Brain pericyte (primary cell): ENCODE measurements around the gene KHK.
A peak's percentile ranks its signal among the peaks of the same experiment; 100 is the strongest.

Source experiments
- DNase-seq: peaks from one replicate; pipeline ENCODE4 v3.0.0-alpha.2; 2012; ENCODE audit warnings: low read depth, low spot score

The KHK gene

DNA sequence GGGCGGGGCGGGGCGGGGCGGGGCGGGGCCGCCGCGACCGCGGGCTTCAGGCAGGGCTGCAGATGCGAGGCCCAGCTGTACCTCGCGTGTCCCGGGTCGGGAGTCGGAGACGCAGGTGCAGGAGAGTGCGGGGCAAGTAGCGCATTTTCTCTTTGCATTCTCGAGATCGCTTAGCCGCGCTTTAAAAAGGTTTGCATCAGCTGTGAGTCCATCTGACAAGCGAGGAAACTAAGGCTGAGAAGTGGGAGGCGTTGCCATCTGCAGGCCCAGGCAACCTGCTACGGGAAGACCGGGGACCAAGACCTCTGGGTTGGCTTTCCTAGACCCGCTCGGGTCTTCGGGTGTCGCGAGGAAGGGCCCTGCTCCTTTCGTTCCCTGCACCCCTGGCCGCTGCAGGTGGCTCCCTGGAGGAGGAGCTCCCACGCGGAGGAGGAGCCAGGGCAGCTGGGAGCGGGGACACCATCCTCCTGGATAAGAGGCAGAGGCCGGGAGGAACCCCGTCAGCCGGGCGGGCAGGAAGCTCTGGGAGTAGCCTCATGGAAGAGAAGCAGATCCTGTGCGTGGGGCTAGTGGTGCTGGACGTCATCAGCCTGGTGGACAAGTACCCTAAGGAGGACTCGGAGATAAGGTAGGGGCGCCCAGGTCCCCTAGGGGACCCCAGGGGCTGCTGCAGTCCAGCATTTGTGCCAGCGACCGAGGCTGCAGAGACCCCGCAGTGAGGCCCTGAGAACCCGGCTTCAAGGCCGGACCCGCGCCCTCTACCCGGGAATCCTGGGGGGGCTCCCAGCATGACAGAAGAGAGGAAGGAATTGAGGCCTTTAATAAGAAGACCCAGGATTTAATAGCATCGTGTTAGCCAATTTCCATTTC is at the start of gene KHK:
Gene KHK, plus strand, starts transcription at position 49 of the 870 bp plus-strand sequence. Its CDS starts 488 bp downstream, at position 537.
- DNase-seq = no peak

DNA sequence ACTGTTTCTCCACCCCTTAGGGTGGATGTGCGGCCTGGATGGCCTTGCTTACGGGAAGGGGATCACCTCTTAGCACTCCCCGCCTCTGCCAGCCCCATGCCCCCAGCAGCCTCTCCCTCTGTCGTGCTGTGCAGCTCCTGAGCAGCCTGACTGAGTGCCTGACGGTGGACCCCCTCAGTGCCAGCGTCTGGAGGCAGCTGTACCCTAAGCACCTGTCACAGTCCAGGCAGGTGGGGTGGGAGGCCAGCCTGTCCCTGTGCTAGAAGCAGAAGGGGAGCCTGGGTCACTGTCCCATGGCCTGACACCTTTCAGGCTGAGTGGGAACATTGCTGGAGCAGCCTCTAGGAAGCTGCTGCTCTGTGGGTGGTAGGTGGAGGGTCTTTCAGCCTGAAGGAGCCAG is 48.6 kb upstream of the KHK start:
- no peak for DNase-seq

DNA sequence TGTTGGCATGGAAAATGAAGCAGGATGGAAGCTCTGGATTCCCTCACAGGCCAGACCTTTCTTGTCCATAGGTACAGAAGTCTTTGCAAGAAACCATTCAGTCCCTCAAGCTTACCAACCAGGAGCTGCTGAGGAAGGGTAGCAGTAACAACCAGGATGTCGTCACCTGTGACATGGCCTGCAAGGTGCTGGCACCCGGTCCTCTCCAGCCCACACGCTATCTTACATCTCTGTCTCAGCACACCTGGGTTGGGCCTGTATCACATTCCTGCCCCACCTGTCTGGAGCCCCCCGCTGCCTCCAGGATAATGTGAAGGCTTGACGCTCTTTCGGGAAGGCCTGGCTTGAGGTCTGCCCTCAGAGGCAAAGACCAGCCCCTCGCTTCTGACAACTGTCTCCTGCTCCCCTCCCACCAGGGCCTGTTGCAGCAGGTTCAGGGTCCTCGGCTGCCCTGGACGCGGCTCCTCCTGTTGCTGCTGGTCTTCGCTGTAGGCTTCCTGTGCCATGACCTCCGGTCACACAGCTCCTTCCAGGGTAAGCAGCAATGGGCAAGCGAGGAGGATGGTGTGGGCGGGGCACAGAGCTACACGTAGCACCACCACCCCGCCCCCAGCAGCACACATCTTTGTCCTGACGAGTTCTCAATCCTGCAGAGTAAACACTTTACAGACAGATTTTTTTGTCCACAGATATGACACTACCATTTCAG is 47.8 kb upstream of the KHK start:
- no peak for DNase-seq

DNA sequence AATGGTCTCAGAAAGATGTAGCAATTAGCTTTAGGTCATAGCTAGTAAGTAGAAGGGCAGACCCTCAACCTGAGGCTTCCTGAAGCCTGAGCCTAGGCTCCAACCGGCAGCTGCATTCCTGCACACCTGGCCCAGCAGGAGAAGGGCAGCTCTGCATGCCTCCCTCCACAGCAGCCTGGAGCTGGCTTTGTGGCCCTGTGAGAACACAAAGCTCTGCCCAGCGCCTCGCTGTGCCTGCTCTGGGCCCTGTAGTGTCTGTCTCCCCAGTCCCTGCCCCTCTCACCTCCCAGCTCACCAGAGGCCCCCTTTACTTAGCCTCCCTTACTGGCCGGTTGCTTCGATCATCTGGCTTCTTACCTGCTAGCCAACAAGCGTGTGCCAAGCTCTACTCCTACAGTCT is 47.1 kb upstream of the KHK start:
- DNase-seq = no peak

DNA sequence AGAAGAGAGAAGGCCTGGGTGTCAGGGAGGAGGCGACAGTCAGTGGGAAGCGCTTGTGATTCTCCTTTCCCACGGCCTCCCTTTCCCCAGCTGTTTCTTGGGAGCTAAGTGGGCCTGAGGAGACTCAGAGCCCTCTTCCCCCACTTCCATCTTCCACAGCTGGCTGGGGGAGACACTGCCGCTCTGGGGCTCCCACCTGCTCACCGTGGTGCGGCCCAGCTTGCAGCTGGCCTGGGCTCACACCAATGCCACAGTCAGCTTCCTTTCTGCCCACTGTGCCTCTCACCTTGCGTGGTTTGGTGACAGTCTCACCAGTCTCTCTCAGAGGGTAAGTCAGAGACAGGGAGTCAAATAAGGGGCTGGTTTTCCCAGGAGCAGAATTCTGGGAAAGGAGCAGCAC is 46.7 kb upstream of the KHK start:
- DNase-seq = no peak

DNA sequence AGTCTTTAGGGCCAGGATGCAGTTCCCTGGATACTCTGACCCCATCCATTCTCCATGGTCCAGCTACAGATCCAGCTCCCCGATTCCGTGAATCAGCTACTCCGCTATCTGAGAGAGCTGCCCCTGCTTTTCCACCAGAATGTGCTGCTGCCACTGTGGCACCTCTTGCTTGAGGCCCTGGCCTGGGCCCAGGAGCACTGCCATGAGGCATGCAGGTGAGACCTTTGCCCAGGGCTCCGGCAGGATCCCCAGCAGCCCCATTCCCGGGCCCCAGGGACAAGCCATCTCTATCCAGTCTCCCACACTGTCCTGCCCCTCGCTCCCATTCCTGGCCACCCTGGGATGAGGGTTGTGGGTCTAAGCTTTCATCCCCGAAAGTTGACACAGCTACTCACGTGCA is 46.3 kb upstream of the KHK start:
- no peak for DNase-seq

DNA sequence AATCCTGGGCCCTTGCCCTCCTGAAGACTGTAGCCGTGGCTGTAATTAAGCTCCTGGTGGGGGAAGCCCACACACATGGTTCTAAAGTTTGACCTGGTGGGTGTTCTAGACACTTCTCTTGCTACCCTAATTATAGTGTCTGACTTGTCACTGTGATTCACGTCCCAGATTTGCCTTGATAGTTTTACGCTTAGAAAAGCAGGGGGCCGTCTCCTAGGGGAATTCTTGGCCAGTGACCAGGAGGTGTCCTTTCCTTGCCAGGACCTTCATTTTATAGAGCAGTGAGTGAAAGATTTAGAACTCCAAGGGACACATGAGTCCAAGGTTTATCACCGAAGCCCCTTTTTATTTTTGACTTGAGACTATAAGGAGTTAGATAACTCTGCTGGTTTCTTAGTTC is 44.8 kb upstream of the KHK start:
- DNase-seq = no peak

DNA sequence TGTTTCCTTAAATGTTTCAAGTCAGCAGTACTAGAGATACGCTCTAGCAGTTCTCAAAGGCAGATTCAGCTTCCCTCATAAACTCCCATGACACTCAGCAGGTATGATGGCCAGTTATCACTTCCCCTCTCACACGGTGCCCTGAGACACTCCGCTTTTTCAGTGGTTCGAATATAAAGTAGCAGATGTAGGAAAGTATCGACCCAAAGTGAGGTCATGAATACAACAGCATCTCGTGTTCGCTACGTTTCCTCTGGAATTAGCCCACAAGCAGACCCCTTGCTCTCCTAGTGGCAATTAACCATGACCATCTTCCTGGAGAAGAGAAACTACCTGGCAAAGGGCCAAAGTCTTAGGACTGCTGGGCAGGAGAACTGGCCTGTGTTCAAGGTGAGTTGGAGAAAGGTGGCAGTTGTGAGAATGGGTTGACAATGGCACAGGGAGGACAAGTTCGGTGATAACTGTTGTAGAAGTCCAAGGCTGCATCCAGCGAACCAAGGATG is 44.4 kb upstream of the KHK start:
- DNase-seq = no peak

DNA sequence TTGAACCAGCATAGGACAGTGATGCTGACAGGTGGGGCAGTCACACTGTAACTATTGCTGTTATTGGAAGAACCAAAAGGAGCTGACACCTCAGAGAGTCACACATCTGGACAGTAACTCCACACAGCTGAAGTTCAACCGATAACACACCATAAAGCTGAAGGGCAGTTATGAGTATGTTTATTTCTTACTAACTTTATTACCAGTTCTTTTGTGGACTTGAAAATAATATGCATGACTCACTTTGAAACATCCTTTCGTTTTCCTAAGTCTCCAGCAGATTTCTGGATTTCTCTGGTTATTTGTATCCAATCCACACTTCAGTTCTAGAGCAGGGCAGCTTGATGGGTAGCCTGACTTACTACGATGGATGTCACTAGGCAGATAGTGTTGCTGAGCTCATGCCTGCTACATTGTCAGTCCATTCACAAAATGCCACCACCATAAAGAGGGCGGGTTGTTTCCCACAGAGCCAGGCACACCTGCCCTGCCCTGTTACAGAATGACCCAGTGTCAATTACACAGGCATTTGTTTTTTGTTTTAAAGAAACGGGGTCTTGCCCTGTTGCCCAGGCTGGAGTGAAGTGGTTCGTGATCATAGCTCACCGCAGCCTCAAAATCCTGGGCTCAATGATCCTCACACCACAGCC is 43.5 kb upstream of the KHK start:
- no peak for DNase-seq

DNA sequence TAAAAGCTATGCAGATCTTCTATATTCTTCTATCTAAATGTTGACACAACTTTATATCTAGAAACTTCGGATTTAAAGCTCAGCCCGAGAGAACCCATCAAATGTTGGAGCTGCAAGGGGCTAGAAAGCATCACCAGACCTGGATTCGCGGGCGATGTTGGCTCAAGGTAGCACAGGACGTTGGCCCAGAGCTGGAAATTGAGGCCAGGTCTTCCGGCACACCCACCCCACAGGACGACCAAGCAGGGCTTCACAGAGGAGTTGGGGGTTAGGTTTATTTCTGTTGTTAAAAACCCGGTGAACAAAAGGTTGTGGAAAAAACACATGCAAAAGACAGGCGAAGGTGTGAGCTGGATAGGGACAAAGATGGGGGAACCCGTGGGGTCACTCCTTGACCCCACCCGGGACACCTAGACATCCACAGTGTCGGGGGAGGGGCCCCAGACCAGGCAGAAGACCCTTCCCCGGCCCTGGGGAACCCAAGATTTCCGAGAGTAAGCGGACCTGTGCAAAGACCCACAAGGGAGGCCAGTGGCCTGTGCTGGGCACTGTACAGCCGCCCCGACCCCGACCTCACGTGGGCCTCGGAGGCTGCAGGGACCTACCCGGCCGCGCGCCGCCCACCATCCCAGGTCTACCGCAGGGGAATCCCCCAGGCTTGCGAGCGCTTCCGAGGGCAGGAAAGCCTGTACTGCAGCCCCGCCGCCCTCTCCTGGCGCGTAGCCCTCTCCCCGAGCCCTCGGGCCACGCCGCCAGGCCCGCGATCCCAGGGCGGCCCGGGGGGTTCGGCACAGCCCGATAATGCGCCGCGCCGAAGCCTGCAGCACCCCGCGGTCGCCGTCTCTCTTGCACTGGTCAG is 36.9 kb upstream of the KHK start:
- DNase-seq = no peak

DNA sequence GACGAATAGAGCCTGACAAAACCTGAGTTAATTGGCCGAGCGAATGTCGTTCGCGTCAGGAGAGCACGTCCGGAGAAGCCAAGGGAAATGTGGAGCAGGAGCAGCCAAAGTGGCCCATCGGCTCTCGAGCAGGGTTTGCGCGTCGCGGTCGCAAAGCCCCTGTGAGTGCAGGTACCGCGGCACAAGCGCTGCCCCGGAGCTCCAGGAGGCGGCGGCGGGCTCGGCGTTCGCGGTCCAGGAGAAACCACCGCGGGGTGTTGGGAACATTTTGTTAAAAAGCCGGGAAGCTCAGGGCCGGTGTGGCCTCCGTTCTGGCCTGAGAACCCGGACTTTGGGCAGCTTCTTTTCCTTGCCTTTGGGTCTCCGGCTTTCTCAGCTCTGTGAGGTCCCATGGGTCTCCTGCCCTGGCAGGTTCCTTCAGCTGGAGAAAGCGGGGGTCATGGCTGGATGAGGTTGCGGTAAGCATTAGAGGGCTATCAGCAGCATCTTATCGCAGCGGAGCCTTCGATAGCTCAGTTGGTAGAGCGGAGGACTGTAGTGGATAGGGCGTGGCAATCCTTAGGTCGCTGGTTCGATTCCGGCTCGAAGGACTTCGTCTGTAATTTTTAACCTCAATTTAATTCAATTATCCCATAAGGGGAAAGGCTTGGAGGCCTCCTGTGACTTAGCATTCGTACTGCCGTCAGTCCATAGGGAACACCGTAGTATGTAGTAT is 36.1 kb upstream of the KHK start:
- peak; percentile 82 for DNase-seq

DNA sequence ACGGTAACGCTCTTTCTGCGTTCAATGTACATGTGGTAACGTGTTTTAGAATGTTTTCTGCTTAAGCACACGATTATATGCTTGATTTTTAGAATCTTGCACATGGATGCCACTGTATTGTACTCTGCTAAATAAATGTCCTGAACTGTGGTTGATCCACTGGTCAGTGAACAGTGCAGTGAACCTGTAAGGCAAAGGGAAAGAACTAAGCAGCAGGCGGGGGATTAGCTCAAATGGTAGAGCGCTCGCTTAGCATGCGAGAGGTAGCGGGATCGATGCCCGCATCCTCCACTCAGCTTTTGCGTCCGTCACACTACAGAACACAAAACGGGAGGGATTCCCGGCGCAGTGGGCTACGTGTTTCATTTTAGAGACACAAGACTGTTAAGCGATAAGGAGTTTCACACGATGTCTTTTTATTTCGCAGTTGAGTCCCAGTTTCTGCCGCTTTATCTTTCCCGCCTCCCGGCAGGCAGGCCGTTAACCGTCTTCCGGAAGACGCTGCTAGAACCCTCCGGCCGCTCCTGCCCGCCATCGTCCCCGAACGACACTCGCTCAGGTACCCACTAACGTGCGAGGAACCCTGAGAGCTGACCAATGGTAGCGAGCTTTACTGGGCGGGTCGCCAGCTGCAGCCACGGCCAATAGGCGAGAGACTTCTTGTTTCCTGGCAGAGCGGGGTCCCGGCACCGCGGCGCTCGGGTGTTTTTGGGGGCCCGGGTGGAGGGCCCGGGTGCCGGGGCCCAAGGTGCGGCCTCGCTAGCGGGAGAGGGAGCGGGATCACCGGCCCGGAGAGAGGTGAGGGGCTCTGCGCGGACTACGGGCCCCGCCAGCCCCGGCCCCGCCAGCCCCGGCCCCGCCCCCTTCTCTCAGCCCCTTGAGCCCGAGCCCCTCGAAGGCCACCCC is 35.3 kb upstream of the KHK start, which contains the start of gene AGBL5:
Gene AGBL5, plus strand, starts transcription at position 673 of the 906 bp plus-strand sequence. CDS start 1,291 bp downstream, outside the sequence.
- DNase-seq = peak; percentile 83

DNA sequence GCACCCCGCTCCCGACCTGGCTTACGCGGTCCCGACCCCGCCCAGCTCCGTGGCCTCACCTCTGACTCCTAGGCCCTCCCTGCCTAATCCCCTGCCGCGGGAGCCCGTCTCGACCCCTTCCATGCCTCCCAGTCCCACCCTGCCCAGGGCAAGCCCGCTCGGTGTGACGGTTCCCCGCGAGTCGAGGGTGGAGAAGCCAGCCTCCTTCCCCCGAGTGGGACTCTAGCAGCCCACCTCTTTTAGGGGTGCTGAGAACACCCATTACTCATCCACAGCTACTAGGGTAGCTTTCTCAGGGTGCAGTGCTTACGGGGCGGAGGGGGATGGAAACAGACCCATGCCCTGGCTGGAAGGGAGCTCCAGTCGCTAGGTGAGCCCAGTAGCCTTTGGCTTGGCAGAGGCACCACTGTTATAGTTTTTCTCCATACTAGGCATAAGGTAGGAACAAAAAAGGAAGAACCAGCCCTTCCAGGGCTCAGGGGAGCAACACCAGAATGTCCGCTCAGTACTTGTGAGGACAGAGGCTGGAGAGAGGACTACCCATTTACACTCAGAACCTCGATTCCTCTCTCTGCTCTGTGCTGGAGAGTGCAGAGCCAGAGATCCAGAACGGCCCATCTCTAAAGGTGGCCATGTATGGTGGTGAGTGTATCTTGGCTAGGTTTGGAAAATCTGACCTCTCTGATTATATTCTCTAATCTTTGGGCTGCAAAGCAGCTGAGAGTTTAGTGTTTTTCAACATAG is 34.5 kb upstream of the KHK start:
- DNase-seq = no peak

DNA sequence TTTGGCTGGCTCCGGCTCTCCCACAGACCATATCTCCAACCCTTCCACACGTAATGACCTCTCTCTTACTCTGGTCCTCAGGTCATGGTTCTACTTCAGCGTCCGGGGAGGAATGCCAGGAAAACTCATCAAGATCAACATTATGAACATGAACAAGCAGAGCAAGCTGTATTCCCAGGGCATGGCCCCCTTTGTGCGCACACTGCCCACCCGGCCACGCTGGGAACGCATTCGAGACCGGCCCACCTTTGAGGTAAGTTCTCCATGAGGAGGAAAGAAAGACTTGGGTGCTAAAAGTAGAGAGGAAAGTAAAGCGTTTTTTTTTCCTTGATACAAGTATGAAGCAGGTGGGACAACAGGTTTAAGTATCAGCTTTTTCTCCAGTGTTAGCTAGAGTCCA is 33.3 kb upstream of the KHK start:
- no peak for DNase-seq

DNA sequence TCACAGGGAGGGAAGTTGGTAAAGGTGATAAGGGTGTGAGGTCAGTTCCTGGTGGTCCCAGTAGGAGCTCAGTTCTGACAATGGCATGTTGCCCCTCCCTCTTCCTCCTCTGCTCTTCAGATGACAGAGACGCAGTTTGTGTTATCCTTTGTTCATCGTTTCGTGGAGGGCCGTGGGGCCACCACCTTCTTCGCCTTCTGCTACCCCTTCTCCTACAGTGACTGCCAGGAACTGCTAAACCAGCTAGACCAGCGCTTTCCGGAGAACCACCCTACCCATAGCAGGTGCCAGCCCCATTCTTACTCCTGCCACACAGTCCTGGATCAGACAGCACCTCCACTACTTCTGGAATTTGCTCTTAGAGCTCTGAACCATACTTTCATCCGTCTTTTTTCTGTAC is 32.8 kb upstream of the KHK start:
- DNase-seq = no peak

DNA sequence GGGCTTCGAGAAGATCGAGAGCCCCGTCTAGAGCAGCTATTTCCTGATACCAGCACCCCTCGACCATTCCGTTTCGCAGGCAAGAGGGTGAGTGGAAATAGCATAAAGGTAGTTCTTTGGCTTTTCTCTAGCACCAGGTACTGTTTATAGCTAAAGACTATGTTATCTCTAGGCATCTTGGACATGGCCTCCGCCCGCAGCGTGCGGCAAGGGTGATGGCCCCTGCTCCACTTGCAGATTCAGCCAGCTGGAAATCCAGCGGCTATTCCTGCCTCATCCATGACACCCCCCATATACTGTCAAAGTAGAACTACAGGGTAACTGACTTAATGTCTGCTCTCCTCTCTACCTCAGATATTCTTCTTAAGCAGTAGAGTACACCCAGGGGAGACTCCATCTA is 31.9 kb upstream of the KHK start:
- DNase-seq = no peak

DNA sequence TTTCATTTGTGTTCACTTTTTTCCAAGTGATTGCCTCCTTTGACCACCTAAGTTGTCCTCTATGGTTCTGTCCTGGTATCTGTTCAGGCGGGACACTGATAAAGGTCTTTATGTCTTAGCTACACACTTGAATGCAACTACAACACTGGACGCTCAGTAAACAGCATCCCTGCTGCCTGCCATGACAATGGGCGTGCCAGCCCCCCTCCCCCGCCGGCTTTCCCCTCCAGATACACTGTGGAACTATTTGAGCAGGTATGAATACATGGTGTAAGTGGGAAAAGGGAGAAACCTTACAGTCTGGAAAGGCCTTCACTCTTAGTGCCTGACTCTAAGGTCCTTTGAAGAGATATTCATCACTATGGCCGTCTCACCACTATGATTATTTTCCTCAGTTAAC is 29.4 kb upstream of the KHK start:
- no peak for DNase-seq

DNA sequence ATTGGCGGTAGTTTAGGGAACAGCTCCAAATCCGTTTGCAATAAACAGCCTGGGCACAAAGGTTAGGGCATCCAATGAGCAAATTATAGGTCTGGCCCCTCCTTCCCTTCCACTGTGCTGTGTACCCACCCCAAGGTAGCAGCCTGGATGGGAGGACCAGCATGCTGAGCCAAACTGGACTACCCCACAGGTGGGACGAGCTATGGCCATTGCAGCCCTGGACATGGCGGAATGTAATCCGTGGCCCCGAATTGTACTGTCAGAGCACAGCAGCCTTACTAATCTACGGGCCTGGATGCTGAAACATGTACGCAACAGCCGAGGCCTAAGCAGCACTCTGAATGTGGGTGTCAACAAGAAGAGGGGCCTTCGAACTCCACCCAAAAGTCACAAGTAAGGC is 28.4 kb upstream of the KHK start:
- no peak for DNase-seq
